Activated T-cell treated with anti-CD3 and anti-CD28 coated beads for 24 hours (primary cell): ENCODE data around the gene NRTN.
"Not testable (repeated sequence)": the region's sequence is repeated elsewhere in the genome, so short reads cannot be mapped to it uniquely, and the experiment has no call there.

Experiments
- DNase-seq: peaks from one replicate; pipeline ENCODE4 v3.0.0-alpha.2; 2020; ENCODE audit warnings: low read depth

NRTN gene

GRCh38 chr19:5867201-5868136, 62.6 kb downstream of the NRTN start:
- no peak for DNase-seq

GRCh38 chr19:5870986-5871394, 66.1 kb downstream of the NRTN start:
- no peak for DNase-seq

GRCh38 chr19:5873617-5874199, 68.8 kb downstream of the NRTN start:
- DNase-seq = no peak

DNA sequence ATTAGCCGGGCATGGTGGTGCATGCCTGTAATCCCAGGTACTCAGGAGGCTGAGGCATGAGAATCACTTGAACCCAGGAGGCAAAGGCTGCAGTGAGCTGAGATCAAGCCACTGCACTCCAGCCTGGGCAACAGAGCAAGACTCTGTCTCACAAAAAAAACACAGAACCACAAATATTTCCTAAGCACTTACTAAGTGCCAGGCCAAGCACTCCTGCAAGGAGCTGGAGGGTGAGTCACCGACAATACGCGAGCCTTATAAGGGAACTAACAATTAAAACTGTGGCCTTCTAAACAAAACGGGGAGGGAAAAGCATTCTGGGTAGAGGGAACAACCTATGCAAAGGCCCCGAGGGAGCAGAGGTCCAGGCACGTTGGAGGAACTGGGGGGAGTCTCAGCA, 69.6 kb downstream of the NRTN start:
- not testable (repeated sequence) for DNase-seq

DNA sequence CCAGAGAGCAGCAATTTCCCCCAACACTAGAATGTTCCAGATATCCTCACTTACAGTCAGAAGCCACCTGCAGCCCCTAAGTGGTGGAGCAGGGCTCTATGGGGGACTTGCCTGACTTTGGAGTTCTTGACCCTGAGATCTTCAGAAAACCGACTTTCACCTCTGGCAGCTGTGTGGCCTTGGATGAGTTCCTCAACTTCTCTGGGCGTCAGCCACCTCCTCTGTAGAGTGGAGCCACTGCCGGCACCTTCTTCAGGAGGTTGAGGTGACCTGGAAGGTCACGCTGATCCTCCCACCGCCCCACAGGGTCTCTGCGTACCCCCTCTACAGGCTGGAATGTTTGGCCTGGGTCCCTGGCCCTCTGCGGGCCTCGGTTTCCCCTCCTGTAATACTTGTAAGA, 72.6 kb downstream of the NRTN start:
- DNase-seq = no peak

DNA sequence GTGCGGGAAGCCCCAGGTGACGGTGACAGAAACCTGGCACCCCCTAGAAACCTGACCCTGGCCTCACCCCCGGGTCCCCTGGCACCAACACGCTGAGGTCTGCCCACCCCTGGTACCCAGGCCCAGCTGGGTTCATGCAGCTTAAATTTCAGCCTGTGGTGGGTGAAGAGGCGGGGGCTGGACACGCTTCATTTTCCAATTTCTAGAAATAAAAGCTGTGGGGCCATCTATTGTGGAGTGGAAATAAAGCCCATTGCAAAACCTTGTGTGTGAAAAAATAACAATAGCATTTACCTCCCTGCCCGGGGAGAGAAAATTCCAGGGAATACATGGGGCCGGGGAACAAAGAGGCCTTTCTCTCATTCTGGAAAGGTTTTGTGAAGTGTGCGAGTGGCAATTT, 73.0 kb downstream of the NRTN start:
- DNase-seq = no peak
